ENCODE data around the gene GRK5.

GRK5 gene

DNA sequence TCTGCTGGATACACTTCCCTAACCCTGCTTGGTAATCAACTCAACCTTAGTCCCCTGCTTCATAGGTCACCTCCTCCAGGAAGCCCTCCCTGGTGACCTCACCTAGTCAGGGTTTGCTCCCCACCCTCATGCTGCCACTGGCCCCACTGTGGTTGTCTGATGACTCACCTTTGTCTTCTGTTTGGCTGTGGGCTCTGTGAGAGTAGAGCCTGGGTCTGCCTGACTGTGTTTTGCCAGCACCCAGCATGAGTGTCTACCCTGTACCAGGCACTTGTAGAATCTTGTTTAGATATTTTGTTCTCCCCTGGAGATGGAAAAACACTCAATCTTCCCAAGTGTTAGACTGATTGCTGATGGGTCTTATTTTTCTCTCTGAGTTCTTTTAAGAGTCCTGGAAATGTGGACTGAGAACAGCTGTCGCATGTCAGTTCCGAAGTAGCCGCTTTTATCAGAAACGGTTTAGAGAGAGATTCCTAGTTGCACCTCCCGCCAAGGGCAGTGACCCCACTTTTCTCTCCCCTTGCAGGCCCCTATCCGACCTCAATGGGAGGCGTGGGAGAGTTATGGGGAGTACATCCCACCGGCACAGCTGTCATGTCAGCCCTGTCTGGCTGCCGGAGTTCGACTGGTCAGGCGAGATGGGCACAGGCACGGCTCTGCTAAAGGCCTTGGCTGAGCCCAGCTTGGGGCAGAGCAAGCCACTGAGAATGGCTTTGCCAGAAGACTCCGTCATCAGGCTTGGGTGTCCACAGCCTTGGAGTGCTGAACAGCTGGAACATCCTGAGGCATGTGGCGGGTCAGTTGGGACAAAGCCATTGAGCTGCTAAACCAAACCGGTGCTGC, 134.3 kb downstream of the GRK5 start:
- DNase-seq (ENCODE audit: low read depth in 3 of 3), result peak; percentile 8 to 49 (median 16)

GRCh38 chr10:119342335-119342734, 135.0 kb downstream of the GRK5 start:
- DNase-seq (ENCODE audit: low read depth in 3 of 3), result no peak

GRCh38 chr10:119343011-119343601, 135.7 kb downstream of the GRK5 start:
- no peak for DNase-seq (ENCODE audit: low read depth in 3 of 3)

DNA sequence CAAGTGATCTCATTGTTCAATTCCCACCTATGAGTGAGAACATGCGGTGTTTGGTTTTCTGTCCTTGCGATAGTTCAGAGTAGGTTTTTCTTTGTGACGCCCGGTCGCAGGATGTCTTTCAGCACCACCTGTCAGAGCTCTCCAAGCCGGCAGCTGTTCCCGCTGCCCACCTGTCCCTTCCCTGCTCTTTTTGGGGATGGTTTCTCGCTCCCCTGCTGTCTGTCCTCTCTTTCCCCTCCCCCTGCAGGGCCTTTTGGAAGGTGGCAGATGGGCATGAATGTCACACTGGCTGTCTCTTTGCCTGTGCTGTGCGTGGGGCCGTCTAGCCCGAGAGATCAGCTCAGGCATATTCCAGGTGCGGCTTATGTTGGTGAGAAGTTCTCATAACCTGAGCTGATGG, 137.0 kb downstream of the GRK5 start:
- no peak for DNase-seq (ENCODE audit: low read depth in 3 of 3)

GRCh38 chr10:119346095-119346832, 138.9 kb downstream of the GRK5 start:
- no peak for DNase-seq (ENCODE audit: low read depth in 3 of 3)

DNA sequence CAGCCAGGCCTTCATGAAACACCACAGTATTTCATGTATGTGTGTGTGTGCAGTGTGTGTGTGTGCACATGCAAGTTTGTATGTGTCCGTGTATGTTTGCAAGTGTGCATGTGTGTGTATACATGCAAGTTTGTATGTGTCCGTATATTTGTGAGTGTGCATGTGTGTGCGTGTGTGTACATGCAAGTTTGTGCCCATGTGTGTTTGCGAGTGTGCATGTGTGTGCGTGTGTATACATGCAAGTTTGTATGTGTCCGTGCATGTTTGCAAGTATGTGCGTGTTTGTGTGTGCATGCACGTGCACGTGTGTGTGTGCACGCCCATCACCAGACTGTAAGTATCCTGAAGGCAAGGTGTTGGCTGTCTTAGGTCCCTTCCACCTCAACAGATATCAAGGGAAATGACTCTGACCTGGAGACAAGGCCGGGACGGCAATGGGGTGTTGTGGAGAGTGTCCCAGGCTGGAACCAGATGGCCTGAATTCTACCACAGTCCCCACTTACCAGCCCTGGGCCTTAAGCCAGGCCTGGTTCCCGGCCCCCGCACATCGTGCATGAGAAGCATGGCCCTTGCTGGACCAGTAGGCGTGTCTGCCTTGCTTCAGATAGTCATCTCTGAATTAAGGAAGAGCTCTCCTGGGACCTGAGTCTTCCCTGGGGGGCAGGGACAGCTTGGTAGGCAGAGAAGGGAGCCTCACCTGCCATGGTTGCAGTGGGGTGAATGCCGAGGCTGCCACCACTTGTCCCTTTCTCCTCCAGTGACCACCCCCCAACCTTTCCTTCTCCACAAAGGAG, 140.0 kb downstream of the GRK5 start:
- no peak for DNase-seq (ENCODE audit: low read depth in 3 of 3)

GRCh38 chr10:119348106-119348505, 140.7 kb downstream of the GRK5 start:
- DNase-seq (ENCODE audit: low read depth in 3 of 3), result no peak

DNA sequence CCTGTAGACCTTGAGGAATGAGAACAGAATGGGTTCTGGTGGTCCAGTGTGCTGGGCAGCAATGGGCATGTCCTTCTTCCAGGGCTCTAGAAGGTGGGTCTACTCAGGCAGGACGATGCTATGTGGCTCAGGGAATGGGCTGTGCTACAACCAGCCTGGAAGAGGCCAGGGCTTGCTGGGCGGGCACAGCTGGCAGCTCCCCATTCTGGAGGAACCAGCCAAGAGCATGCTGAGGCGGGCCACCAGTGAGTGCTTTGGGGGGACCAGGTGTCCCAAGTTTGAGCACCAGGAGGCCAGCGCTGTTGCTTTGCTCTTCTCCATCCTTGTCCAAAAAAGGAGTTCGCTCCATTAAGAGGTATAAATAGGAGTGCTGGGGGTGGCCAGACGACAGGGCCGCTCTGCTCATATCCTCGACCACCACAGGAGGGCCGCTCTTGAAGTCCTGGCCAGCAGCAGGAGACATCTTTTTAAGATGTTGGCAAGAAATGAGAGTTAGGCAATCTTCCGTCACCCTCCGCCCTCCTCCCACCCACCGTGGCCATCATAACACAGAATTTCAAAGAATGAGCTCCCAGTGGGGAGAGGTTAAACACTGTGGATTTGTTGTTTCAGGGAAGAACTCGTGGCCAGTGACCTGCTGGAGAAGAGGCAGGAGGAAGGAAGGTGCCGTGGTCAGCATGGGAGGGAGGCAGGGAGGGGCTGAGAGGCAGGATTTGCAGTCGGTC, 141.3 kb downstream of the GRK5 start:
- DNase-seq (ENCODE audit: low read depth in 3 of 3), result no peak

- no peak for DNase-seq (ENCODE audit: low read depth in 3 of 3)
These were observed 142.0 kb downstream of the GRK5 start for GRCh38 chr10:119349341-119349740.

DNA sequence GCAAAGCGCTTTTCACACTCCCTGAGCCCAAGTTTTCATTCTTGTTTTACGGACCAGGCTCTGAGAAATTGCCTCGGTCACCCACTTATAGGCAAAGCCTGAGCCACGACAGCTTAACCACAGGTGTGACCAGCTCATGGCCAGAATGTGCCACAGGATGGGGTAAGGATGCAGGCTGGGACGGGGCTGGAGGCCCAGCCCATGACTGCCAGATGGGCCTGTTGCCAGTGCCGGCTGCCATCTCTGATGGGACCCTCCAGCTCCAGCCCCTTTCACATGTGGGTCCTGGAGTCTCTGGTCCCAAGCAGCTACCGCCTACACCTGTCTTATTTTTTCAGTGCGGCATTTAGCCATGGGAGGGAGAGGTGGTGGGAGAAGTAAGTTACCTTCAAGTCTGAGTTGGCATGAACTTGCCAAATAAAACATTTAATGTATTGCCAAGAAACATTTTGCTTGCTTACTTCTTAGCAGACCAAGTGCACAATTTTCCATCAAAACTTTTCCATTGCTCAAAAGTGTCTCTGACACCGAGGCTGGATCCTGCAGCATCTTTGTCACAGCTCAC, 142.6 kb downstream of the GRK5 start:
- no peak for DNase-seq (ENCODE audit: low read depth in 3 of 3)

DNA sequence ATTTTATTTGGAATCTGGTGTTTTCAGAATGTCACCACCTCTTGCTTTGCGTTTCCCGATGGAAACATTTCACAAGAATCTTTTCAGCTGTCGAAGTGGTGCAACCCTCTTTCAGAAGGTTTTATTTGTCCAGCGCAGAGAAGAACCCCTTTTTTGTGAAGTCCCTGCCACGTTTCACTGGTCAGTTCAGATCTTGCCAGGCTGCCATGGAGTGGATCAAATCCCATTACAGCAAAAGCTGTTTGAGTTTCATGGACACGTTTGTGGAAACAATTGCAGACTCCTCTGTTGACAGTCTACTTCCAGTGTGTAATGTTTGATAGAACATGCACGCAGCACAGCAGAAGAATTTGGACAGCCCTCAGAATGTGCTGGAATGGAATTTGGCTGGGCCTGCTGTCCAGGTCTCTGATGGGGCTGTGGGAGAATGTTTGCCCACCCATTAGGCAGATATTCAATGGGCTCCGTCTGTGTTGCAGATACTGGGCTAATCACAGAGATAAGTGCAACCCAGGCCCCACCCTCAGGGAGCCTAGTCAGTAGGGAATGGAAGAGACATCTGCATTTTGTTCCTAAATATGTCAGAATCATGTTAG, 143.2 kb downstream of the GRK5 start:
- no peak for DNase-seq (ENCODE audit: low read depth in 3 of 3)

DNA sequence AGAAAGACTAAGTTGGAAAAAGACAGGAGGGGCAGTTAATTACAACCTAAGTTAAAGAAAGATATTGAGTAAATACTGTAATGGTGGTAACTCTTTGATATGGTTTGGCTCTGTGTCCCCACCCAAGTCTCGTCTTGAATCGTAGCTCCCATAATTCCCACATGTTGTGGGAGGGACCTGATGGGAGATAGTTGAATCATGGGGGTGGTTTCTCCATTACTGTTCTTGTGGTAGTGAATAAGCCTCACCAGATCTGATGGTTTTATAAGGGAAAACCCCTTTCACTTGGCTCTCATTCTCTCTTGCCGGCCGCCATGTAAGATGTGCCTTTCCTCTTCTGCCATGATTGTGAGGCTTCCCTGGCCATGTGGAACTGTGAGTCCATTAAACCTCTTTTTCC, 143.8 kb downstream of the GRK5 start:
- DNase-seq (ENCODE audit: low read depth in 3 of 3), result no peak

DNA sequence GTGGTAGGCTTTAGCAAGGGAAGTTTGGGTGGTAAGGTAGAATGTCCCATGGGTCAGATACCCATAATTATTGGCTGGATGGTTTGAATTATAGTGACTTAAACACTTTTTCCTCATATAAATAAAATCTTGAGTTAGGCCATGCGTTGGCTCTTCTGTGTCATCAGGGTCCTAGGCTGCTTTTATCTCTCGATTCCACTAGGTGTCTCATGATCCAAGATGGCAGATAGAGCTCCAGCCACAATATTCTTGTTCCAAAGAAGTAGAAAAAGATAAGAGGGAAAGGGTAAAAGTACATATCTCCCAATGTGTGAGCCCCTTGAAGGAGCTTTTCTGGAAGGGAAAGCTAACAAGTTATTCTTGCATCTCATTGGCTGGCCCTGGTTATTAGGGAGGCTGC, 144.7 kb downstream of the GRK5 start:
- DNase-seq (ENCODE audit: low read depth in 3 of 3), result no peak

GRCh38 chr10:119352807-119353206, 145.4 kb downstream of the GRK5 start:
- DNase-seq (ENCODE audit: low read depth in 3 of 3), result no peak

DNA sequence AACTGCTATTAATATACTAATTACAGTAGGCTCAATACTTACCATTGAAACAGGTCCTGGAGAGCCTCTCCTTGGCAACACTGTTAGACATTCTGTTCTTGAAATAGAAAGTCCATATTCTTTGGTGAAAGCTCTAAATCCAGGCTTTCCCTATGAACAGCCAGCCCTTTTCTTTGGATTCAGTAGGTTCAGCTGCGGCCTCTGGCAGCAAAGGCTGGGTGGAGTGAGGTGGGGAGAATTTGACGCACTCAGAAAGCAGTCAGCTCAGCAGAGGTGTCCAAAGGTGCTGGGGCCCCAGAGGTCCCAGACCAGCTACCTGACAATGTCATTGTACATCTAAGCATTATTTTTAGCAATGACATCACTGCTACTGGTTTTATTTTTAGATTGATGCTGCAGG, 146.1 kb downstream of the GRK5 start:
- no peak for DNase-seq (ENCODE audit: low read depth in 3 of 3)

DNA sequence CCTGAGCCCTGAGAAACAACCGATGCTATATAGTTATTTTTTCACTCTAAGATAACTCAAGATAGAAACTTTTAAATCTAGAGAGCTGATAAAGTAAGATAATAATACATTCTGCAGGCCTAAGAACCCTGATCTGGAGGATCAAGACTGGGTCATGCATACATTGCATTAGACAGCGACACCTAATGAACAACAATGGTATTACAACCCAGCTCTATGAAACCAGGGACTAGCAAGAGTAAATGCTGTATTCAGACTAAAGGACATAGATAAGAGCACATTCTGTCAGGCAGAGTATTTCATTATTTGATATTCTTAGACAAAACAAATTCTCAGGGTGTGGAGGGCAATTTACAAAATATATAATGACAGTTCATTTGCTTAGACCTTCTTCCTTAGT, 148.6 kb downstream of the GRK5 start:
- no peak for DNase-seq (ENCODE audit: low read depth in 3 of 3)

DNA sequence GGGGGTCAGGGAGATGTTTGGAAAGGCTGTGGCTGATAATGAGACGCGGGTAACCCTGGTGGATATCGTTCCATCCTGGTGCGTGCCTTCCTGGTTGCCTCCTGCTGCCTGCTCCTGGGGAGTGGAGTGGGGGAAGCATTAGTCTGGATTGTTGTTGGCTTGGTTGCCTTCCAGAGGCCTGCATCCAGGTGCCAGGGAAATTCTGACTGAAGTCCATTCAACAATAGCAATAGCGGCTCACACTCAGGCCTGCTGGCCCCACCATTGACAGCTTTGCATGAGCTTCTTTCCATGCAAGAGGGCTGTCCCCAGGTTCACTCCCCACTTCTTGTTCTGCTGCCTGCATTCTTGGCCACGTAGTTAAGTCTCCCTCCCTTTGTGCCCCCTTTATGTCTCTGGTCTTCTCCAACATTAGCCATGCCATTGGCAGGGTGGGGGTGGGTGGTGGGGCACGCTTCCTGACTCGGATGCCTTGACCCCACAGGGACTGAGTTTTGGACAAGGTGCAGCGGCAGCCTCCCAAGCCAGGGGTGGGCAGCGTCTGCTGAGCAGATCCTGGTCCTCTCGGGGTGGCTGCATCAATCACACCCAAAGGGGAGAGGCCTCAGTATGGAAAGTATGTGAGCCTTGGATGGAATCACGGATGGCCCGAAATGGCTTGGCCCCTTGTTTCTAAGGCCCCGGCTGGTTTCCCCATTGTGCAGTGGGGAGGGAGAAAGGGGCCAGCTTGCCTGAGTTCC, 150.2 kb downstream of the GRK5 start:
- DNase-seq (ENCODE audit: low read depth in 3 of 3), result no peak

DNA sequence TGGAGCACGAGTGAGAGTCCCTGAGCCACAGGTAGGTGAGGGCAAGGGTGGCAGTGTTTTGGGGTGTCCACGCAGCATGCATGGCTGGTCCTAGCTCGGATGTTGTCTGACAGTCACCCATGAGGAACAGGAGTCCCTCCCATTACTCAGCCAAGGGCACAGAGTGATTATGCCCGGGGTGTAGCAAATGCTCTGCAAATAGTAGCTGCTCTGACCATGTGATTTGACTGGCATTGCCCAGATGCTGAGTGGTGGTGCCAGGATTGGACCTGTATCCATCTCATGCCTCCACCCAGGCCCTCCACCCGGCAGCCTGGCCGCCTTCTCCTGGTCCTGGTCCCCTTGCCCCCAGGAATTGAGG, 150.8 kb downstream of the GRK5 start:
- no peak for DNase-seq (ENCODE audit: low read depth in 3 of 3)

GRCh38 chr10:119358567-119358966, 151.2 kb downstream of the GRK5 start:
- no peak for DNase-seq (ENCODE audit: low read depth in 3 of 3)

DNA sequence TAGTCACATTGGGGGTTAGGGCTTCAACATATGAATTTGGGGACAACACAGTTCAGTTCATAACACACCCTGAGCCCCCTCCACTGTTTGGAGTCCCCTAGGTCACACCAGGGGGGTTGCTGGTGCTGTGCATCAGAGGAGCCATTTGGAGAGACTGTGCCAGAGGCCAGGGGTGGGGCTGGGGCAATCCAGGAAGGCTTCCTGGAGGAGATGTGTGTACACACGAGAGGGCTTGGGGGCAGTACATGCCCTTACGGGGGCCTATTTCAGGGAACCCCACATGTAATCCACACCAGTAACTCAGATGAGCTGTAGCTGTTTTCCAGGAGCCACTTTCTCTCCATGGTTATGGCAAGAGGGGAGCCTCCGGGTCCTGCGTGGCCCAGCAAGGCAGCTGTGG, 151.7 kb downstream of the GRK5 start:
- DNase-seq (ENCODE audit: low read depth in 3 of 3), result no peak

Measured in stimulated activated CD4-positive, alpha-beta T cell treated with anti-CD3 and anti-CD28 coated beads, TNF-alpha, amount 100 ng/mL, for 24 hours (primary cell).